Testis (tissue), 3 donors: ENCODE data around the gene ALX3. TPM values are rescaled to one million over a fixed set of nuclear protein-coding genes. Genes with fewer than 3 reads are reported as not detected.

Source experiments
- DNase-seq: peaks from one replicate; pipeline ENCODE4 v3.0.0-alpha.2; 2019
- H3K27ac ChIP-seq, 2 donors: fragments of 200-600 bp; sonication (generic); one replicate each; pipeline ENCODE4 v1.5.1; 2019
- H3K27me3 ChIP-seq: fragments of 200-600 bp; sonication (generic); one replicate; pipeline ENCODE4 v1.5.1; 2019
- H3K36me3 ChIP-seq: fragments of 200-600 bp; sonication (generic); one replicate; pipeline ENCODE4 v1.5.1; 2017; ENCODE audit warnings: low read depth; ENCODE audit errors: missing control alignments
- H3K4me1 ChIP-seq: fragments of 200-600 bp; sonication (generic); one replicate; pipeline ENCODE4 v1.5.1; 2019
- H3K4me3 ChIP-seq, 2 donors: fragments of 200-600 bp; sonication (generic); one replicate each; pipeline ENCODE4 v1.5.1; 2017 to 2019
- H3K9me3 ChIP-seq: fragments of 200-600 bp; sonication (generic); one replicate; pipeline ENCODE4 v1.5.1; 2017
- CTCF ChIP-seq, 3 experiments: fragments of 450-650 bp in 2 of 3; fragments of 200-600 bp in 1 of 3; sonication (generic) in 1 of 3; IDR thresholded peaks; one replicate each; pipeline ENCODE4 v1.5.1; 2016 to 2019; ENCODE audit warnings: antibody characterized with exemption in 3 of 3, mild to moderate bottlenecking in 2 of 3, moderate library complexity in 1 of 3
- POLR2A ChIP-seq: fragments of 450-650 bp; IDR thresholded peaks from one replicate; pipeline ENCODE4 v1.6.1; 2017; ENCODE audit warnings: antibody characterized with exemption, mild to moderate bottlenecking, moderate library complexity
- WGBS, 2 donors: methylation state at CpG; one replicate each; pipeline ENCODE4 v1.1.5; 2018; 5-methylcytosine and 5-hydroxymethylcytosine counted together
- intact Hi-C: fragments of 100-400 bp; cut with DNase I; formaldehyde crosslinking; loops from one replicate; pipeline ENCODE4 v1.15.1; 2023; ENCODE audit warnings: low total_unique reads
- polyA plus RNA-seq: library from polyadenylated mRNA; stranded (reverse); fragments of 350-450 nt; fragmentation: Illumina TruSeq; extraction: RNeasy Lipid Tissue Mini Kit (QIAGEN cat#74804); gene quantifications from one replicate; pipeline ENCODE4 v1.2.3, GENCODE V29; 2014; ENCODE audit warnings: low read depth, low replicate concordance; ENCODE audit not compliant: insufficient read depth
- total RNA-seq, 2 donors: library from RNA; depleted of rRNA; stranded (reverse); fragments of >200 nt; gene quantifications; one replicate each; pipeline ENCODE4 v1.2.3, GENCODE V29; 2016

Gene ALX3
- total and polyA plus RNA-seq, 3 donors from 2014 or later: 0.31 to 0.79 (median 0.49) TPM

- peak; percentile 67 for DNase-seq
- TF ChIP-seq CTCF (IDR thresholded peaks at IDR 0.05): no peak
- no peak for TF ChIP-seq POLR2A
- peaks cover 11% of the 10 kb centered on the region for H3K4me1 ChIP-seq
- intact Hi-C loops: no loop called here
- 49 to 54% methylated on average over 3 of the region's 3 CpGs for WGBS, 2 donors
- H3K4me3 ChIP-seq: no peak overlapping the region
- no peaks in the 10 kb centered on the region for H3K9me3 ChIP-seq
- no peaks in the 10 kb centered on the region for H3K36me3 ChIP-seq
- H3K27me3 ChIP-seq: no peaks in the 10 kb centered on the region
- no peak overlapping the region for H3K27ac ChIP-seq
These were observed 13.7 kb downstream of the ALX3 start for GRCh38 chr1:110056776-110057175.

GRCh38 chr1:110056285-110056683 is 14.2 kb downstream of the ALX3 start:
- no peak overlapping the region for H3K4me3 ChIP-seq
- TF ChIP-seq POLR2A: no peak
- TF ChIP-seq CTCF (IDR thresholded peaks at IDR 0.05): no peak
- 74 to 76% methylated on average over 4 of the region's 4 CpGs for WGBS, 2 donors
- no peak for DNase-seq
- intact Hi-C loops: no loop called here
- no peak overlapping the region for H3K27ac ChIP-seq
- peaks cover 15% of the 10 kb centered on the region for H3K4me1 ChIP-seq
- H3K27me3 ChIP-seq: no peaks in the 10 kb centered on the region
- H3K36me3 ChIP-seq: no peaks in the 10 kb centered on the region
- no peaks in the 10 kb centered on the region for H3K9me3 ChIP-seq

- Histone ChIP-seq H3K9me3 (no peaks in the 10 kb centered on the region), H3K36me3 (no peaks in the 10 kb centered on the region), H3K27ac (no peak overlapping the region), H3K4me3 (no peak overlapping the region), H3K27me3 (no peaks in the 10 kb centered on the region), H3K4me1 (peaks cover 19% of the 10 kb centered on the region)
- DNase-seq: no peak
- TF ChIP-seq POLR2A: no peak
- TF ChIP-seq CTCF (IDR thresholded peaks at IDR 0.05): no peak
- 75 to 87% methylated on average over 5 of the region's 5 CpGs for WGBS, 2 donors
- intact Hi-C loops: no loop called here
These were observed 14.8 kb downstream of the ALX3 start for GRCh38 chr1:110055493-110056284.

- TF ChIP-seq CTCF (IDR thresholded peaks at IDR 0.05) (peak; percentile 82 to 98 (median 88)), POLR2A (no peak)
- 57 to 63% methylated on average over 16 of the region's 16 CpGs for WGBS, 2 donors
- H3K9me3 ChIP-seq: no peaks in the 10 kb centered on the region
- peaks cover 36% of the 10 kb centered on the region for H3K4me1 ChIP-seq
- H3K36me3 ChIP-seq: no peaks in the 10 kb centered on the region
- intact Hi-C loops: loop anchor here (5.0 kb wide), 1 partner anchor 54 kb away; no protein-coding TSS in a partner anchor
- peak; percentile 85 for DNase-seq
- H3K27me3 ChIP-seq: no peaks in the 10 kb centered on the region
- H3K27ac ChIP-seq: no peak overlapping the region
- H3K4me3 ChIP-seq: no peak overlapping the region
These were observed 16.7 kb downstream of the ALX3 start for GRCh38 chr1:110053552-110054428.
